HepG2 (cell line): ENCODE results near the gene TOMM20. TPM values are rescaled to one million over a fixed set of nuclear protein-coding genes. Genes with fewer than 3 reads are reported as not detected.

Source experiments
- DR1 ChIP-seq: sonication (generic); formaldehyde crosslinking; IDR thresholded peaks from 2 replicates; pipeline ENCODE4 v1.8.0; 2021; ENCODE audit warnings: mild to moderate bottlenecking, missing genetic modification reagents, inconsistent platforms
- FOXP4 ChIP-seq: sonication (generic); formaldehyde crosslinking; IDR thresholded peaks from 2 replicates; pipeline ENCODE4 v1.4.0; 2020; ENCODE audit warnings: missing genetic modification reagents
- SOX6 ChIP-seq, 2 experiments: fragments of 450-650 bp in 1 of 2; sonication (generic) in 1 of 2; formaldehyde crosslinking in 1 of 2; IDR thresholded peaks; 2 replicates each; pipeline versions ENCODE4 v1.4.0 to v1.6.1; 2017 to 2020; ENCODE audit warnings: antibody characterized with exemption in 1 of 2, mild to moderate bottlenecking in 1 of 2, missing genetic modification reagents in 1 of 2
- ZSCAN12 ChIP-seq: sonication (generic); formaldehyde crosslinking; IDR thresholded peaks from 2 replicates; pipeline ENCODE4 v1.9.0; 2021; ENCODE audit warnings: mild to moderate bottlenecking, missing genetic modification reagents
- polyA plus RNA-seq, 8 experiments: library from polyadenylated mRNA; depleted of rRNA in 3 of 8; stranded (reverse) in 7 of 8; unstranded in 1 of 8; fragments of >200 nt; fragmentation: Illumina TruSeq in 4 of 8; extraction: Trizol in 4 of 8; gene quantifications; 2 replicates each; pipeline versions ENCODE4 v1.2.1 to v1.2.3, GENCODE V29; 2011 to 2016; ENCODE audit warnings: low read depth in 4 of 8, missing spikeins in 1 of 8, mixed read lengths in 1 of 8; ENCODE audit not compliant: insufficient read depth in 1 of 8
- total RNA-seq, 5 experiments: library from RNA; depleted of rRNA; stranded (reverse); fragments of >200 nt; fragmentation: Illumina TruSeq; extraction: Trizol; gene quantifications; 2 replicates each; pipeline ENCODE4 v1.2.3, GENCODE V29; 2016; ENCODE audit warnings: low read depth in 1 of 5
- TF ChIP-seq, protein P1 (sequence below): sonication (generic); formaldehyde crosslinking; conservative IDR thresholded peaks from 2 replicates; pipeline ENCODE4 v1.4.0; 2020; ENCODE audit warnings: mild to moderate bottlenecking, missing genetic modification reagents, moderate library complexity
- TF ChIP-seq, protein P2 (sequence below): sonication (generic); formaldehyde crosslinking; conservative IDR thresholded peaks from 2 replicates; pipeline ENCODE4 v1.8.0; 2022; ENCODE audit warnings: mild to moderate bottlenecking, moderate library complexity, missing genetic modification reagents

Gene TOMM20
- total and polyA plus RNA-seq, 2 of the 13 experiments (the other 11 are each of a cell fraction or from before 2014, with no cell fraction given): 153 to 376 TPM

GRCh38 chr1:235145639-235146038 lies 17.0 kb upstream of the TOMM20 start (continued):
- TF ChIP-seq FOXP4 (CRISPR knock-in tag) (0 out of 2 replicates have a peak, but pooled peaks have one; percentile 19), SOX6 (IDR thresholded peaks at IDR 0.05) (no peak), SOX6 (CRISPR knock-in tag; IDR thresholded peaks at IDR 0.05) (peak; percentile 52), DR1 (no peak), ZSCAN12 (0 out of 2 replicates have a peak, but pooled peaks have one; percentile 29)
- TF ChIP-seq, protein P1, sequence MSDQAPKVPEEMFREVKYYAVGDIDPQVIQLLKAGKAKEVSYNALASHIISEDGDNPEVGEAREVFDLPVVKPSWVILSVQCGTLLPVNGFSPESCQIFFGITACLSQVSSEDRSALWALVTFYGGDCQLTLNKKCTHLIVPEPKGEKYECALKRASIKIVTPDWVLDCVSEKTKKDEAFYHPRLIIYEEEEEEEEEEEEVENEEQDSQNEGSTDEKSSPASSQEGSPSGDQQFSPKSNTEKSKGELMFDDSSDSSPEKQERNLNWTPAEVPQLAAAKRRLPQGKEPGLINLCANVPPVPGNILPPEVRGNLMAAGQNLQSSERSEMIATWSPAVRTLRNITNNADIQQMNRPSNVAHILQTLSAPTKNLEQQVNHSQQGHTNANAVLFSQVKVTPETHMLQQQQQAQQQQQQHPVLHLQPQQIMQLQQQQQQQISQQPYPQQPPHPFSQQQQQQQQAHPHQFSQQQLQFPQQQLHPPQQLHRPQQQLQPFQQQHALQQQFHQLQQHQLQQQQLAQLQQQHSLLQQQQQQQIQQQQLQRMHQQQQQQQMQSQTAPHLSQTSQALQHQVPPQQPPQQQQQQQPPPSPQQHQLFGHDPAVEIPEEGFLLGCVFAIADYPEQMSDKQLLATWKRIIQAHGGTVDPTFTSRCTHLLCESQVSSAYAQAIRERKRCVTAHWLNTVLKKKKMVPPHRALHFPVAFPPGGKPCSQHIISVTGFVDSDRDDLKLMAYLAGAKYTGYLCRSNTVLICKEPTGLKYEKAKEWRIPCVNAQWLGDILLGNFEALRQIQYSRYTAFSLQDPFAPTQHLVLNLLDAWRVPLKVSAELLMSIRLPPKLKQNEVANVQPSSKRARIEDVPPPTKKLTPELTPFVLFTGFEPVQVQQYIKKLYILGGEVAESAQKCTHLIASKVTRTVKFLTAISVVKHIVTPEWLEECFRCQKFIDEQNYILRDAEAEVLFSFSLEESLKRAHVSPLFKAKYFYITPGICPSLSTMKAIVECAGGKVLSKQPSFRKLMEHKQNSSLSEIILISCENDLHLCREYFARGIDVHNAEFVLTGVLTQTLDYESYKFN (CRISPR knock-in tag): 0 out of 2 replicates have a peak, but pooled peaks have one; percentile 40
- TF ChIP-seq, protein P2, sequence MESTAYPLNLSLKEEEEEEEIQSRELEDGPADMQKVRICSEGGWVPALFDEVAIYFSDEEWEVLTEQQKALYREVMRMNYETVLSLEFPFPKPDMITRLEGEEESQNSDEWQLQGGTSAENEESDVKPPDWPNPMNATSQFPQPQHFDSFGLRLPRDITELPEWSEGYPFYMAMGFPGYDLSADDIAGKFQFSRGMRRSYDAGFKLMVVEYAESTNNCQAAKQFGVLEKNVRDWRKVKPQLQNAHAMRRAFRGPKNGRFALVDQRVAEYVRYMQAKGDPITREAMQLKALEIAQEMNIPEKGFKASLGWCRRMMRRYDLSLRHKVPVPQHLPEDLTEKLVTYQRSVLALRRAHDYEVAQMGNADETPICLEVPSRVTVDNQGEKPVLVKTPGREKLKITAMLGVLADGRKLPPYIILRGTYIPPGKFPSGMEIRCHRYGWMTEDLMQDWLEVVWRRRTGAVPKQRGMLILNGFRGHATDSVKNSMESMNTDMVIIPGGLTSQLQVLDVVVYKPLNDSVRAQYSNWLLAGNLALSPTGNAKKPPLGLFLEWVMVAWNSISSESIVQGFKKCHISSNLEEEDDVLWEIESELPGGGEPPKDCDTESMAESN (CRISPR knock-in tag): no peak
